GM18868 (cell line): ENCODE measurements around the gene LCP2.

Source experiments
- ATAC-seq: cut with Tn5 transposase; IDR thresholded peaks from one replicate; pipeline ENCODE4 v1.9.1; 2021; ENCODE audit warnings: mild to moderate bottlenecking, moderate library complexity; ENCODE audit not compliant: unreplicated experiment

LCP2 gene

GRCh38 chr5:170316937-170317336, 19.4 kb upstream of the LCP2 start:
- ATAC-seq = no peak

- ATAC-seq = no peak
Observed at GRCh38 chr5:170315154-170315553, 17.6 kb upstream of the LCP2 start.

GRCh38 chr5:170314541-170315095, 17.0 kb upstream of the LCP2 start:
- no peak for ATAC-seq

DNA sequence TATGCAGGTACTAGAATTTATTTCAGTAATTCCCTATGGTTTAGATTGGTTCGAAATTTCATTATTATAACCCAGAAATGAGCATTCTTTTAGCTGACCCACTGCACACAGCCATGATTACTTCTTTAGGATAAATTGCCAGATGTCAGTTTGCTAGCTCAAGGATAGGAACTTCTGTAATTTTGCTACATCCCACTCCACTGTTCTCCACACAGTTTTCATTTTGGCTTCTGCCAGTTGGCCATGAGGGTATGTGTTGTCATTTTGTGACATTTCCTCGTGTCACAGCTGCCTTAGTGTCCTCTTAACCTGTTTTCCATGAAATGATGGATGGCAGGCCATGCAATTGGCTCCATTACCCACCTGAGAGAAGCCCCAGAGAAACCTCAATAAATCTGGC, 16.2 kb upstream of the LCP2 start:
- no peak for ATAC-seq

- no peak for ATAC-seq
Observed at GRCh38 chr5:170313344-170313743, 15.8 kb upstream of the LCP2 start.

DNA sequence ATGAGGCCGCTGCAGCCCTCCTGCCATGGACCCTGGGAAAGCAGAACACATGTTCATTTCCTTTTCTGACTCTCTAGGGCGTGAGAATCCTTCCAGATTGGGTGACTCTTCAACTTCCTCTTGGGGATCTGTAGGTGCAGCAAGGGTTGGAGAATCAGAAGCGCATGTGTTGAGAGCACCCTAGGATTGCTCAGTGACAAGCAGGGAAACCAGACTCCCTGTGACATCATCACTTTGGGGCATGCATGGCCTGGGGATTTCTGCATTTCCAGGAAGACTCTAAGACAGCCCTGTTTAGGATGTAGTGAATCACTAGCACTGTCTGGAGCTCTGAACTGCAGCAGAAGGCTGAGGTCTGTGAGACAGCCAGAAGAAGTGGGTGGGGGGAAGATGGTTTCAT, 15.1 kb upstream of the LCP2 start:
- peak; percentile 83 for ATAC-seq

DNA sequence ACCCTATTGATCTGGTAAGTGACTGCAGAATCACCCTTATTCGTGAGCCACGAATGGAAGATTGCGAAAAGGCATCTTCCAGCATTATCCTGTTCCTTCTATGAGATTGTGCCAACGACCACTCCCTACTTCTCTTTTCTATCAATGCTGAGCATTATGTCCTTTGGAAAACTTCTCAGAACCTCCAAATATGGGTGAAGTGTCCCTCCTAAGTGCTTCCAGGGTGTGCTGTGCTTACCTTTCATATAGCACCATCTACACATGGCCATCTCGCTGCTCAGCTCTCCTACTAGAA, 14.7 kb upstream of the LCP2 start:
- no peak for ATAC-seq

GRCh38 chr5:170311511-170312300, 14.1 kb upstream of the LCP2 start:
- ATAC-seq = no peak

- no peak for ATAC-seq
Observed at GRCh38 chr5:170310256-170310926, 12.8 kb upstream of the LCP2 start.

GRCh38 chr5:170308686-170309085, 11.1 kb upstream of the LCP2 start:
- ATAC-seq = no peak

- no peak for ATAC-seq
Observed at GRCh38 chr5:170307575-170308465, 10.2 kb upstream of the LCP2 start.

DNA sequence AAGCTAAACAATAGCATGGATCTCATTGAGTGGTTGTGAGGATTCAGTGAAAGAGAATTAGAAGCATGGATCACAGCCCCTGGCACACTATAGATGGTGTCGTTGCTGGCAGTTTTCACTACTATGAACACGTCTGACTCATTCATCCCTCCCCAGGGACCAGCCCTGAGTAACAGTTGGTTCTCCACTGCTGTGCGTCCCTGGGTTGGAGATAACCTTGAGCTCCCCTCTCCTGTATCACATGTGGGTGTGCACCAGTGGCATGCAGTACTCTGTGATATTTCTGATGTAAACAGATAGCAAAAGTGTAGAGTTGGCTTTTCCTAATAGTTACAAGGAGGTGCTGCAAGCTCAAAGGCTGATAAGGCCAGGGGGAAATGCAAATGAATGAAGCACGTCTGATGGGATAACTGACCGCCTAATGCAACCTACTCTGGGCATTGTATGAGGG, 8.8 kb upstream of the LCP2 start:
- ATAC-seq = peak; percentile 77

- ATAC-seq = no peak
Observed at GRCh38 chr5:170305646-170306025, 8.1 kb upstream of the LCP2 start.

DNA sequence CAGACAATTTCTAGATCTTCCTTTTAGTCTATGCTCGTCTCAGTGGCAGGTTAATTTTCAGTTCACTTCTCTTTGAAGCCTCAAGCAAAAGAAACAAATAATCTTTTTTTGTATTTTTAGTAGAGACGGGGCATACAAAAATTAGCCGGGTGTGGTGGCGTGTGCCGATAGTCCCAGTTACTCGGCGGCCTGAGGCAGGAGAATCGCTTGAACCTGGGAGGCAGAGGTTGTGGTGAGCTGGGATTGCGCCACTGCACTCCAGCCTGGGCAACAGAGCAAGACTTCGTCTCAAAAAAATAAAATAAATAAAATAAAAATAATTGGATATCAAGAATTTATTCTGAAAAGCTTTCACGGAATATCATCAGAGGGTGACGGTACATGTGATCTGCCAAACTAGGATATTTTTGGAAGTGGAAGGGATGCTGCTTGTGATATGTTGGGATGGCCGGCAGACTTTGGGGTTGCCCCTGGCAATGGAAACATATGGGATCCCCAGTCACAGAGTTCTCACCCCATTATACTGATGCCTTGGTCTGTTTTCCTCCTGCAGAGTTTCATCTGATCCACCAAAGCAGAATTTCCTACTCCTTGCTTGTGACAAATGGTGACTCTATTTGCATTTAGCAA, 7.6 kb upstream of the LCP2 start:
- ATAC-seq = no peak

DNA sequence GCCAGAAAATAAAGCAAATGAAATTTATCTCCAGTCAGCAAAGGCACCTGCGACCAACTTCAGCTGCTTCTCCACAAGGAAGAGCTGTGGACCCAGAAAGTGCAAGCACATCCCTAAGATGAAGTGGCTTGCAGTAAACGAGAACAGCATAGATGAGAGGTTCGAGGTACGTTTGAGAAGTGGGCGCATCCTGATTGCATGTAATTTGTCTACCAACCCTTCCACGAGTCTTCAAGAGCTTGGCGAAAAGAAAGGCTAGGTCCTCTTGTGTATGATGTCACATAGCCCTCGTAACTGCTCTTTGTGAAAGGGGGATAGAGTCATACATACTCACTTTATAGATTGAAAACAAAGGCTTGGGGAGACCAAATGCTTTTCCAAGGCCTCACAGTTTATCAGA, 6.0 kb upstream of the LCP2 start:
- ATAC-seq = no peak

GRCh38 chr5:170302653-170303501, 5.3 kb upstream of the LCP2 start:
- peak; percentile 81 for ATAC-seq

GRCh38 chr5:170301981-170302652, 4.5 kb upstream of the LCP2 start:
- ATAC-seq = no peak

- ATAC-seq = no peak
Observed at GRCh38 chr5:170301149-170301548, 3.6 kb upstream of the LCP2 start.

DNA sequence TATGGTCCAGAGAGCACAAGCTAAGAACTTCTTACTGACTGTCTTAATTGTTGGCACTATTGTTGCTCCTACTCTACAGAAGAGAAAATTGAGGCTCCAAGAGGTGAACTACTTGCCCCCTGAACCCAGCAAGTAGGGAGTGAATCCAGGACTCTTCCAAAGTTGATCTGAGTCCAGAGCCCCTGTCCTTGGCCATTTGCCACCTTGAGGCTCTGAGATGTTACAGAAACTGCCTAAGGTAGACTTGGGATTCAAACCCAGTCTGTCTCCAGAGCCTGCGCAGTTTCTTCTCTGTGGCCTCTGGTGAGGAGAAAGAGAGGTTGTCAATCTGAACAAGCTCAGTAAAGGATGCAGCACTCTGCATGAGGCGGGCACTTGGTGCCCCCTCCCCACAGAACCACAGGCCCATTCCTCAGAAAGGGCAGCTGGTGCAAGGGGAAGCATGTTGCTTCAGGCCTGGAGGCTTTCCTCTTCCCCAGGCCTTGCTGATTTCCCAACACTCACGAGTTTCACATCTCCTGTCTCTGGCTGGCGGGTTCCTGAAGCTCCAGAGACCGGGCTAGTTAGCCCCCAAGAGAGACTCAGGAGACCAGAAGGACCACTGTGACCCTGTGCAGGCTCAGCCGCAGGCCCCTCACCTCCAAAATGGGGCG, 2.9 kb upstream of the LCP2 start:
- ATAC-seq = no peak
